ENCODE data around the gene MCM8. TPM values are rescaled to one million over a fixed set of nuclear protein-coding genes. Genes with fewer than 3 reads are reported as not detected.

Gene MCM8
- total and polyA plus RNA-seq, 2 experiments from 2014 or later, result 10.6 to 30.4 TPM

- no peak for TF ChIP-seq ZNF462 (CRISPR knock-in tag; IDR thresholded peaks at IDR 0.05)
- TF ChIP-seq ETS1 (IDR thresholded peaks at IDR 0.05), result no peak
- TF ChIP-seq CTCF (conservative IDR thresholded peaks at IDR 0.05; ENCODE audit: low read depth in 2 of 2), result no peak
- no peak for TF ChIP-seq JUNB (IDR thresholded peaks at IDR 0.05; ENCODE audit: unreplicated experiment)
- no peak for TF ChIP-seq STAT1 (IDR thresholded peaks at IDR 0.05; ENCODE audit: unreplicated experiment)
- TF ChIP-seq EZH2phosphoT487 (IDR thresholded peaks at IDR 0.05; ENCODE audit: unreplicated experiment), result no peak
- no peak for TF ChIP-seq ZNF114 (CRISPR knock-in tag; IDR thresholded peaks at IDR 0.05)
- TF ChIP-seq POLR2AphosphoS5 (IDR thresholded peaks at IDR 0.05; ENCODE audit: low read depth), result no peak
- TF ChIP-seq EZH2 (IDR thresholded peaks at IDR 0.05; ENCODE audit: low read depth, unreplicated experiment), result no peak
- TF ChIP-seq NANOG (IDR thresholded peaks at IDR 0.05; ENCODE audit: borderline replicate concordance), result no peak
Measured at GRCh38 chr20:6046432-6046831, 96.0 kb downstream of the MCM8 start (continued).

All from GM23338 (cell line).